Stimulated activated CD8-positive, alpha-beta memory T cell treated with anti-CD3 and anti-CD28 coated beads, Interleukin-7, amount 100 ng/mL, for 4 hours (primary cell): ENCODE measurements around the gene SIGLEC12.
"Not testable (repeated sequence)": the region's sequence is repeated elsewhere in the genome, so short reads cannot be mapped to it uniquely, and the experiment has no call there.

Source experiments
- DNase-seq, 2 donors: peaks; one replicate each; pipeline ENCODE4 v3.0.0-alpha.2; 2020; ENCODE audit warnings: low read depth in 2 of 2

The SIGLEC12 gene

GRCh38 chr19:51458899-51459505 lies 42.6 kb downstream of the SIGLEC12 start:
- DNase-seq = no peak

GRCh38 chr19:51458051-51458645 lies 43.5 kb downstream of the SIGLEC12 start, which contains the start of gene SIGLEC8:
SIGLEC8 (minus strand) TSS chr19:51458454; CDS start chr19:51458387, 67 bp downstream.
- DNase-seq = no peak

GRCh38 chr19:51457351-51458013 lies 44.1 kb downstream of the SIGLEC12 start:
- DNase-seq = no peak

GRCh38 chr19:51456541-51457290 lies 44.9 kb downstream of the SIGLEC12 start:
- DNase-seq = no peak

GRCh38 chr19:51450730-51451307 lies 50.8 kb downstream of the SIGLEC12 start:
- DNase-seq = peak; percentile 27 to 65

GRCh38 chr19:51448411-51449016 lies 53.1 kb downstream of the SIGLEC12 start:
- DNase-seq = peak; percentile 33 to 62

GRCh38 chr19:51448011-51448410 lies 53.6 kb downstream of the SIGLEC12 start:
- no peak for DNase-seq

GRCh38 chr19:51447510-51447909 lies 54.1 kb downstream of the SIGLEC12 start:
- DNase-seq = not testable (repeated sequence)

- DNase-seq = peak; percentile 84 to 93
Observed at GRCh38 chr19:51441410-51442390, 59.9 kb downstream of the SIGLEC12 start.
